Bone marrow (tissue), 2 donors: ENCODE results near the gene PMEPA1.

Experiments
- DNase-seq, 2 donors: peaks; one replicate each; lab custom pipeline; 2025; lab: John Stamatoyannopoulos, UW

The PMEPA1 gene

DNA sequence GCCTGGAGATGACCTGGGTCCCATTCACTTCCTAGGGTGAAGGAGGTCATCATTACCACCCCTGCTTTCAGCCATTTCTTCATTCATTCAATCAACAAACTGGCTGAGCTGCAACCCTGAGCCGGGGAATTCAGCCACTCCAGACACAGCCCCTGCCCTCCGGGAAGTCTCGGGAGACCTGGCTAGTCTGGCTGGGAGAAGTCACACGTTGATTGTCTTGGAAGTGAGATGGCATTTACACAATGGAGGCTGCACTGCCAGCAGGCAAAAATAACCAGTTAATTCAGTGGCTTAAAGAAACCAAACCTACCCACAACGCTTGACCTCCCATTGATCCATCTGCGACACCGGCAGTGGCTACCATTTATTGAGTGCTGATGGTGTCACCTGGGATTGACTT lies 2.0 kb upstream of the PMEPA1 start:
- DNase-seq: no peak

DNA sequence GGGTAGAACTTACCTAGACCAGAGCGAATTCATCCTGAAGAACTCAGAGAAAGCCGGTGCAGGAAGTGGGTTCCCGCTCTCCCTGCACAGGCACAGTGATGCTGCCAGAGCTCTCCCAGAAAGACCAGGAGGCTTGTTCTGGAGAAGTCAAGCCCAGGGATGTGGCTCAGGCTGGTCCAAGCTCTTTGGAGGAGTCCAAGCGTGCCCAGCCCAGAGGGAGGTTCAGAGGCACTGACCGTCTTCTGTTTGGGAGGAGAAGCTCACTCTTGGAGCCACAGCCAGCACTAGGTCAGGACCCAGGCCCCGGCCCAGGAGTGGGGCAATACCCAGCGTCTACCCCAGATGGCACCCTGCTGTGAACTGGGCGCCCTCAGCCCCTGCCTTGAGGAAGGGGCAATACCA lies 1.5 kb upstream of the PMEPA1 start:
- DNase-seq: no peak

DNA sequence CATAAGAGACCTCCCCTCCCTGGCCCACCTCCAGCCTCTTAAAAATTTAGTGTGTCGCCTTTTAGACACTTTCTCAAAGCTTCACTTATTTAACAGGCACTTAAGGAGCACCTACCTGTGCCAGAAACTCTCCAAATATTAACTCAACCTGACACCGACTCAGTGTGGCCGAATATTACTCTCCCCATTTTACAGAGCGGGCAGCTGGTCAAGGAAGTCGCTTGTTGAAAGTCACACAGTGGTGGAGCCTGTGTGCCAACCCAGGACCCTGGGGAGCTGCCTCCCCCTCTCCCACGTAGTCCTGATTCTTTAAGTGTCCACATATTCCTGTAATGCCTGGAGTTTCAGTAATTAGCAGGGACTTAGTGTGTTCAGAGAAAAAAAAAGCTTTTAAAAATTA lies 1.0 kb upstream of the PMEPA1 start:
- no peak for DNase-seq

DNA sequence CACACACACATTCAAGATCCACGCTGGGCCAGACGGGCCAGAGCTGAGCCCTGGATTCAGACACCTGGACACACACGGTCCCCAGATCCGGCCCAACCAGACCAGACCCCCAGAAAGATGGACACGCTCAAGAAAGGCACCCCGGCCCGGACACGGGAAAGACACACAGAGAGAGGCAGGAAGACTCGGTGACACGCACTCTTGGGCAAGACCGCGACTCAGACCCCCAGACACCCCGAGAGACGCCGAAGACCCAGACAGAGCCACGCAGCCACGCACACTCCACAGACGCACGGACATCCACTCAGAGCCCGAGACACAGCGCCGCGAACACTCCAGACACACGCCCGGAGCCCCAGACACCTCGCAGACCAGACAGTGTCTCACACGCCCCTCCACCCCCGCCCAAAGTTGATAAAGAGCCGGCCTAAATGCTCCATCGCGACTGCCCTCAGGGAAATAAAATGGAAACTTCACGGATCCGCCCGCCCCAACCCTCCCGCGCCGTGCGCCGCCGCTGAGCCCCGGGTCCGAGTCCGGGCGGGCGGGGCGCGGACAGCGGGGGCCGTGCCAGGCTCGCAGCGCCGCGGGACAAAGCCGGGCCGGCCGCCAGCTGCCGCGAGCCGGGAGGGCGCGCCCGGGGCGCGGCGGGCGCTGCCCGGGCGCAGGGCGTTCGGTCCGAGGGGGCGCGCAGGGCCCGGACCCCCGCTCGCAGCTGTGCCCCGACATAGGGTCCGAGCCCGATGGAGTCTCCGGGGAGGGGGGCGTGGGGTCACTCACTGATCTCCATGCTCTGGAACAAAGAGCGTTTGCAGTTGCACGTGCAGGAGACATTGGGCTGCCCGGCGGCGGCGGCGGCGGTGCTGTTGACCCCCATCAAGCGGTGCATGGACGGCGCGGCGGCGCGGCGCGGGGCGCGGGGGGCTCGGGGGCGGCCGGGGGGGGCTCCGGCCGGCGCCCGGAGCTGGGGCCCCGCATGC lies 831 bp downstream of the PMEPA1 start:
- no peak for DNase-seq

DNA sequence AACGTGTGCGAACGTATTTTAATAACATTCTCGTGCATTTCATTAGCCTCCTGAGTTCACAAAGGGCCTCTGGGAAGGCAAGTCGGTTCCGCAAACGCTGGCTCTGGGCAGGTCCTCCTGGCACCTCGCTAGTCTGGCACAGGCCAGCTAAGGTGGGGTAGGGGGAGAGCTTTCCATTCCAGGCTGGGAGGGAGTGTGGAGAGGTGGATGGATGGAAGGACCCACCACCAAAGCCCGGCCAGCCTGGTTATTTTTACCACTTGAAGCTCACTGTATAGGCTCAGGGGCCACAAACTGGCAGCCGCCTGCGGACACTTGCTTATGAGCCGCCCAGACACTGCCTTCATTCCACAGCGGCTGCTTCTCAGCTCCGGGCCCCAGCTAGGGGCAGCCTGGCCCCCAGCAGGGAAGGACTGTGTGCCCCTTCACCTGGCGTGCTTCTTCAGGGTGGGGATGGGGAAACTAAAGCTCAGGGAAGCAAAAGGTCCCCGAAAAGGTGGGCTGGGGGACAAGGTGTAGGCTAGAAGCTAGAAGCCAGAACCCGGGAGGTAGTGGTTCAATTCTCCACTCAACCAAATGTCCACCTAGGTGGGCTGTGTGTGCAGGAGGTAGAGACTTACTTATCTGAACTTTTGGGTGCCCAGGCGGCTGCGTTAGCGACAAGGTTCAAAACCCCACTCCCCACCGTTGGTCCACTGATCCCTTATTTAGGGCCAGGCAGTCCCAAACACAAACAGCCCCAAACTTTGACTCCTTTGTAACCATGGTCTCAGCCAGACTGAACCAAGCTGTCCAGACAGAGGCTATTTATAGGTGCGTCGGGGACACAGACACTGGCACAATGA lies 1.7 kb downstream of the PMEPA1 start:
- no peak for DNase-seq

DNA sequence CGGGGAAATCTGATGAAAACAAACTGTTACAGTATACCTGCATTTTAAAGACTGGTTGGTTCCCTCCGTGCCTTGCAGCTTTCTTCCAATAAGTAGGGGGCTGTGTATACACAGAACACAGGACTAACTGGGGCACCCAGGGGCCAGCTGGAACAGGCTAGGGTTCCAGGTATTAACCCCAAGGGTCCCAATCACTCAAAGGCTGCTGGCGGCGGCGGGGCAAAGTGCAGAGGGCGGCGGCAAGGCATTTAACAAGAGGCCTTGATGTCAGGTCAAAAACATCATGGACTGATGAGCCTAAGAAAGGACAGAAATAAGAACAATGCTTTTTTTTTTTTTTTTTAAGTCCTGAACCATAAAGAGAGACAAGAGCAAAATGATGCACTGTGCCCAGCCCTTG lies 2.5 kb downstream of the PMEPA1 start:
- no peak for DNase-seq

DNA sequence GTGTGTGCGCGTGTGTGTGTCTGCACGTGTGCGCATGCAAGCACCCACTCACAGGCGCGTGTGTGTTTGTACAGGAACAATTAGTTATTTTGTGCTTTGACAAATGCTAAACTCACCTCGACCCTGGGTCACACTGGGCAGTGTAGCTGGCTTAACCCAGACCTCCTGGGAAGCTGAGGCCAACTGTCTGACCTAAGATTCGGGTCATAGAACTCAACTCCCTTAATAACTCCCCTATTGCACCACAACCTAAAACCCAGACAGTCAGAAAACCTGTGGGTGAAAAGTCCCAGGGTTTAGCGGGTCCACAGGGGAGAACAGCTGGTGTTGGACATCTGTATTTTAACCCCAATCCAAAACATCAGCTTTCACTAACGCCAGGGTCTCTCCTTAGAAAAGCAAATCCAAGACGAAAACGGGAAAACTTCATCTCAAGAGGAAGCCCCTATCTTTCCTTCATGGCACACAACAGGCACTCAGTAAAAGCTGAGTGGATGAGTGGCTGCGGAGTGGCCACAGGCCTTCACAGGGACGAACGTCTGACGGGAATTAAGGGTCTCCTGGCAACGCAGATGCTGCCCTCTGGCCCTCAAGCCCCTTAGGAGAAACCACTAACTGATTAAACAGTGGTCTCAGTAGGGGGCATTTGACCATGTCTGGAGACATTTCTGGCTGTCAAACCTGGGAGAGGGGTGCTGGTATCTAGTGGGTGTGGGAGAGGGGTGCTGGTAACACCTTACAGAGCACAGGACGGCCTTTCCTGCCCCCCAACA lies 4.5 kb downstream of the PMEPA1 start:
- no peak for DNase-seq

DNA sequence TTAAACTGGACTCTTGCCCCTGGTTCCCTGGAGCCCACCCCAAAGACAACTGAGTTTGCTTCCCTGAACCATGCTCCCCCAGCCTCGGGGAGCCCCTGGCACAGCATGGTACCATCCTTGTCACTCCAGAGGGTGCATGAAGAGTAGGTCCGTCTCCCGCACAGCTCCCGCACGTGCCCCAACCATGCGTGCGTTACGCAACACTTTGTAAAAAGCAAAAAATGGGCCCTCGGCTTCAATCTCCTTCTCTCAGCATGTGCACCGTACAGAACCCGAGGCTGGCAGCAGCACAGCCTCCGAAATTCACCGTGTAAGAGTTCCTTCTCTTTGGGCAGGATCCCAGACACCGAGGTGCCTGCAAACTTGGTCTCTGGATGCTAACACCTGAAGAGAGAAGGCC lies 5.6 kb downstream of the PMEPA1 start:
- no peak for DNase-seq

DNA sequence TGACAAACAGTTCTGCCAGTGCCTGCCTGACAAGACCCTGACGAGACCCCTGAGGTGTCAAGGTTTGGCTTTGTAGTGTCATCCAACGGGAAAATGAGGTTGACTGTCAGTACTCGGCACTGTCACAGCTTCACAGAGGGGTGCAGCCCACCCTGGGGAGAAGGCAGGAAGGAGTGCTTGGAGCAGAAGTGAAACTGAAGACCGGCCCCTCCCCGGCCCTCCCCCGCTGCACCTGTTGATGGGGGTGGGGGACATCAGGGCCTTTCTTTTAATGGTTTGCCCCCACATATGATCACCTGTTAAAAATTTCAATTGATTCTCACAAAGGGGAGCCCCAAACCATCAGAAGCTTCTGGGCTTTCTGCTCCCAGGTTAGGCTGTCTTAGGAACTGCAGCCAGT lies 6.8 kb downstream of the PMEPA1 start:
- DNase-seq: no peak

DNA sequence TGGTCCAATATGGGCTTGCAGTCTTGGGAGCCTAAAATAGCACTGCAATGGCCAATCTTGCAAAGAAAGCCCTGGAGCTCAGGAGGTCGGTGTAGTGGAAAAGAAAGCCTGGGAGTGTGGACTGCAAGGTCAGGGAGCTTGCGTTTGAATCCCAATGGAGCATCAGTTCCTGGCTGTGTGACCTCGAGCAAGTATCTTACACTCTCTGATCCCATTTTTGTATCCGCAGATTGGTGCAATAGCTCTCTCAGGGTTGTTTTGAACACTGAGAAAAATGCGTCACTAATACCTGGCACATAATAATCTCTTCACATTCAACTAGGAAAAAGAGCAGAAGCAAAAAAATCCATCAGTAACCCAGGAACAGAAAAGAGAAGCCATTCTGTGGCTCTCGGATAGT lies 7.3 kb downstream of the PMEPA1 start:
- no peak for DNase-seq

DNA sequence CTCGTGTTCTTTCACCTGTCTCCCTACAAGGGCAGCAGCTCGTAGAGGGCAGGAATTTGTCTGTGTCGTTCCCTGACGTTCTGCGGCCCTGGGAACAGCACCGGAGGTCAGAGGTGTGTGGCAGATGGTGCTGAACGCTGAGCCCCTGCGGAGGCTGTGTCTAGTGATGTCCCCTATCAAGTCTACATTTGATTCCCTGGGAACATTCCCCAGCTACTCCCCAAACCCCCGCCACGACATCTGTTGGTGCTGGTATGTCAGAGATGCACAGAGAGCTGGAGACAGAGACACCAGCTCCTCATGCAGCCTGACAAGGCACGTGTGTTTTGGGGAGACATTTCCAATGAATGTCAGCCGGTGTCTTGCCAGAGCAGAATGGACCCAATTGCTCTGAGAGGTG lies 7.7 kb downstream of the PMEPA1 start:
- DNase-seq: no peak

DNA sequence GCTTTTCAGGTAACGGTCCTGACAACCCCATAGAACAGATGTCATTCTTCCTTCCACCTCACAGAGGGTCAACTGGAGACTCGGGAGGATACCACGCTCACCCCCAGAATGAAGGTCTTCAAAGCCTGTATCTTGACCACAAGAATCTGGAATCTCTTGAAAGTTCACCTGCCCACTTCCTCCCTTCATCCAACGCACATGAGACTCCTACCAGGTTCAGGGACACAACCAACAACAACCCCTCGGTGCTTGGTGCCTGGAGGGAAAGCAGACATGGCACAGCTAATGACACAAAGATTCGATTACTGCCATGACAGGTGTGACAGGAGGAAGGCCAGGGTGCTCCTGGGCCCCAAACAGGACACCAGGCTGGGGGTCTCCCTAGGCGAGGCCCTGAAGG lies 8.2 kb downstream of the PMEPA1 start:
- DNase-seq: no peak

DNA sequence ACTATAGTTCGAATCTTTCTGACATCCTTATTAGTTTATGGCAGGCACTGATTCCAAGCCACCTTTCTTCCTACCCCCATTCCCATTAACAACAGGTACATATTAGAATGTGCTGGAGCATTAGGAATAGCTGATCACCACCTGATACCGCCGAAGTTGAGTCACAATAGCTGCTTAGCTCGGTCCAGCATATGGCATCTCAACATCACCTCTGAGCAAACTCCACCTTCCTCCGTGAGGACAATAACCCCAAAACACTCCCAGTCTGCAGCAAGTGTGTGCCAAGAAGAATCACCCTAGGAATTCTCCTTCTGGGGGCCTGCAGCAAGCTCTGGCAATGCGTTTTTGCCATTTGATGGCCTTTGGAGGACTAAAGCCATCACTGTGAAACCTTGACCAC lies 8.7 kb downstream of the PMEPA1 start:
- DNase-seq: no peak

DNA sequence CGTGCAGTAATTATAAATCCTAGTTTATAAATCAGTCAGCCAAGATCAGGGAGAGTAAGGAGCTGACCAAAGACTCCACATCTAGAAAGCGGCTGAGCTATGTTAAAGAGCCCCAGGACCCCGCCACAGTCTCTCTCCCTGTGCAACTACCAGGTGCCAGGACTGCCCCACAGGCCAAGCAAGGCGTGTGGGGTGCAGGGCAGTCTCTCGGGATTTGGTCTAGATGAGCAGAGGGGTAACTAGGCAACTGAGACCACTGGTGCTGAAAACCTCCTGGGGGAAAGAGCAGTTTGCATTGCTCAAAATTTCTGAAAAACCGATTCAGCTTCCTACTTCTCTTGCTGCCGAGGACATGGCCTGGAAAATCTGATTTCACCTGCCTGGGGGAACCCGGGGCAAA lies 10.4 kb downstream of the PMEPA1 start:
- DNase-seq: no peak

DNA sequence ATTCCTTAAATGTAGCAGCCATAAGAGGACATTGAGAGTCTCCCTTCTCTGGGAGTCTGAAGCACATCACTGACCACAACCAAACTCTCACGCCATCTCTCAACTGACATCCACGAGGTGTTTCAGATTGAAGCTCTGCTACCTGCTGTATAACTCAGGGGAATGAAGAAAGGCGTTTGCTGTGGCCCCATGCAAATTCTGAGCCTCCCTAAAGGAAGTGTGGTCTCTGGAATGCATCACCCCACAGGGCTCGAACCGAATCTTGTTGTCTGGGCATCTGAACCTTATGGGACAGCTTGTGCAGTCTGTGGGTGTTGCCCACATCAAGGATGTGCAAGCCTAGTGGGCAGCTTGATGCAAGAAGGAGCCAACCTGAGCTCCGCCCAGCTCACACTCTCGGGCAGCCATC lies 10.9 kb downstream of the PMEPA1 start:
- DNase-seq: no peak

DNA sequence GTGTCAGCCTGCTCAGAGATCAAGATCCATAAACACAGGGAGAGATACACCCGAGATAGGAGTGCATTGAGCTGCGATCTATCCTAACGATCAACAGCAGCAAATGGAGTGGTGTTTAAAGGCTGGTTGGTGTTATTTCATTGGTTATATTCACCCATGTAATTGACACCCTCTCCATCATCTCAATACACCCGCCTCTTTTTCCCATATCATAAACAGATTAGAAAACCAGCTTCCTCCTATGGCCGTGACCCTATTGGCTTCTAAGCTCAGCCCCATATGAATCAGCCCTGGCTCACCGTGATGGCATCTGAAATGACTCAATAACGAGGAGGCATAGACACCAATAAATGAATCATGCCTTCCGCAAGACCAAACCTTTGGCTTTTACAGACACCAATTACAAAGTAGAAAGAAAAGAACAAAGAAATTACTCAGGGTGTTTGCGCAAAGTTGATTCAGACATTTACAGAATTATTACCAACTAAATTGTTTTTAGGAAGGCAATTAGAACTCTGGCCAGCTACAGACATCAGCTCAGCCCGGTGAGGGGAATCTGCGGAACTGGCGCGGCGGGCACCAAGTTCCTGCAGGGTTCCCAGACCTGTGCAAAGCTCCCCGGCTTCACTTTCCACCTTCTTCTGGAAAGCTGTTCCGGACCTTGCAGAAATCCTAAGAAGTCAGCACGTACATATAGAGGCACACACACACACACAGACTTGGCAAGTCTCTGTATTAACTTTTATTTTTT lies 11.5 kb downstream of the PMEPA1 start:
- DNase-seq: peak in 1 of 2 donors; percentile 9

DNA sequence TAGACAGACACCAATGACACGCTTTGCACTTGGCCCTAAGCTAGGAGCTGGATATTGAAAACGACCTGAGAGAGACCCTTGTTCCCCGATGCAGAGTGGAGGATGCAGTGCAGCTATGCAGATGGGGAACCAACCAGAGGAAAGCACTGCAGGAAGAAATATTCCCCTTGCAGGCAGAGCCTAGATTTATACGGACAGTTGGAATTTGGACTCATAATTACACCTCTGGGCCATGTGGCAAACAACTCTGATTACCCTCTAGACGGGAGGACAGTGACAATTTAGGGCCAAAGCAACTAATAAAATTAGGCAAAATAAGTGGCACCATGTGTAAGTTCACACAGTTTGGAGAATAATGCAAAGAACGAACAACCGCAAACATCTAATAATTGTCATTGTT lies 12.3 kb downstream of the PMEPA1 start:
- no peak for DNase-seq

DNA sequence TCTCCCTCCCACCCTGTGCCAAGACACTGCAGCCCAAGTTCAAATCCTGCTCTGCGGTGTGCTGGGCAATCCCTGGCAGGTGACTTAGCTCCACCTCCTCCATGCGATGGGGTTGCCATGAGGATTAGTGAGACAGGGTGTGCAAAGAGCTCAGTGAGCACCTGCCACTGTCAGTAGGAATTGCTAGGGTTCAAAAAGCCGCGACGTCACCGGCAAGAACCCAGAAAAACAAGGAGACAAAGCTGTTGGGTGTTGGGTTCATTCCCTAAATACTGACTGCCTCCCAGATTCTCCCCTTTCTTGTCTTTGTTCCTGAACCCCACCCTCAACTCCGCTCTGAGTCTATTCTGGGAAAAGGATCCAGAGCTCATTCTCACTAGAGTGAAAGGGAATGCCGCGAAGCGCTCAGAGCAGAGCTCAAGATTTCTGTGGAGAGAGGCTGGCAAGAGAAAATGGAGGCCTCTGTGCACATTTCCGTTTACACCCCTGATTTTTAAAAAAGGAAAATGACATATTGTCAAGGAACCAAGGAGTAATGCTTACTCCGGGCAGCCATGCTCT lies 13.3 kb downstream of the PMEPA1 start:
- no peak for DNase-seq

DNA sequence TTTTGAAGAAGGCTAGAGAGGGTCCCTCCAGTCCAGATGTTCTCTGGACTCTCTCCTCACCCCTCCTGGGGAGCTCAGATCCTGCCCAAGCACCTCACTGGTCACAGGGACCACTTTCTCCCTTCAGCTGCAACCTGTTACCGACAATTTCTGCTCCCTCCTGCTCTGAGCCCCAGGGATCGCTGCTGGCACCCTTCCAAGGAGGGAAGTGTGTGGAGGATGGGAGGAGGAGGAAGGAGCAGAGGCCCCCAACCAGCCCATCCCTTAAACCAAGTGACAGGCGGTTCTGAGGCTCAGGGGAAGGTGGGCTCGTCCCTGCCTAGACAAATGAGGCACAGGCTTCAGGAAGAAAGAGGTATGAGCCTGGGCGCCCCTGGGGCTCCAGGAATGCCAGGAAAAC lies 13.9 kb downstream of the PMEPA1 start:
- no peak for DNase-seq

DNA sequence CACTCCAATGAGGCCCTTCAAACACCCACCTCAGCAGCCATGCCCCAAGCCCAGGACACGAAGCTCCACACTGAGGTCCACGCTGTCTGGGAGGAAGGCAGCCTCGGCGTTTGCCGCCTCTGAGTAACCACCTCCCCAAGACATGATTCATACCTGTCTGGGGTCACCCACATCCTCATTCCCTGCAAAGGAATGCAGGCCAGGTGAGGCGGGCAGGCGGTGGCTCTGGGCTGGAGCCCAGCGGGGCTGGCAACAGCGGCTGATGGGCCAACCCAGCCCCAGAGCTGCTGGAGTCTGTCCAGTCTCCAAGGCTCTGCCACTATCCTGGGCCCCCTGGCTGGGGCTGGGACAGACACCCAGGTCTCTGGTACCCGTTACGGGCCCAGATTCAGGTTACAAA lies 14.8 kb downstream of the PMEPA1 start:
- no peak for DNase-seq

DNA sequence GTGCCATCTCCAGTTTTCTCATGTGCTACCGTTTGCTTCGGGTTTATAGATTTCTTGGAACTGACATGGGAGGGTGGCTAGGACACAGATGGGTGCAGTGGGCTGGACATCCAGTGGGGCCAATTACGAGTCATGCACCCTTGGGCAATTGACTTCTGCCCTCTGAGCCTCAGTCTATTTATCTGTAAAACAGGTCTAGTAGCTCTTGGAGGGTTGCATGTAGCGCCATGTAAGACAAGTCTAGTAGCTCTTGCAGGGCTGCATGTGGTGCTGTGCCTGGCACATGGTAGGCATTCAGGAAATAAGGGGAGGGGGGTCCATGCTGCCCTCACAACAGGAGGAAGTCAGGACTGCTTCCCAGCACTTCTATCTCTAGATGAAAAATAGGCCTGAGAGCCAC lies 15.3 kb downstream of the PMEPA1 start:
- no peak for DNase-seq
